ENCODE results near the gene ARHGAP24.

- TF ChIP-seq CTCF (IDR thresholded peaks at IDR 0.05) (no peak), EP300 (IDR thresholded peaks at IDR 0.05) (no peak), POLR2A (IDR thresholded peaks at IDR 0.05) (no peak)
These were observed 287.6 kb downstream of the ARHGAP24 start for GRCh38 chr4:85762529-85762871.
